Mesenchymal stem cell (in vitro differentiated cells and primary cell): ENCODE results near the gene UBA52.
A peak's percentile ranks its signal among the peaks of the same experiment; 100 is the strongest.

Experiments used
- DNase-seq: peaks from one replicate; pipeline ENCODE4 v3.0.0-alpha.2; 2013
- H2AFZ ChIP-seq: one replicate; pipeline ENCODE4 v1.6.1; 2013; ENCODE audit warnings: low read depth, mild to moderate bottlenecking, control low read depth, inconsistent platforms, low read length, moderate library complexity
- H2AK5ac ChIP-seq: 2 replicates; pipeline ENCODE4 v1.6.1; 2013; ENCODE audit warnings: low read length, moderate library complexity, mild to moderate bottlenecking, inconsistent platforms; ENCODE audit not compliant: severe bottlenecking
- H2BK120ac ChIP-seq: one replicate; pipeline ENCODE4 v1.6.1; 2013; ENCODE audit warnings: low read depth, mild to moderate bottlenecking, inconsistent platforms, low read length, moderate library complexity
- H2BK12ac ChIP-seq, 2 experiments: one replicate each; pipeline ENCODE4 v1.6.1; 2013; ENCODE audit warnings: inconsistent platforms in 2 of 2, low read length in 2 of 2, mild to moderate bottlenecking in 2 of 2, moderate library complexity in 2 of 2, control low read depth in 1 of 2
- H2BK15ac ChIP-seq: one replicate; pipeline ENCODE4 v1.6.1; 2013; ENCODE audit warnings: mild to moderate bottlenecking, low read depth, inconsistent platforms; ENCODE audit not compliant: poor library complexity, severe bottlenecking
- H2BK5ac ChIP-seq: 2 replicates; pipeline ENCODE4 v1.6.1; 2013; ENCODE audit warnings: low read depth, mild to moderate bottlenecking, low read length, control low read depth, inconsistent platforms; ENCODE audit not compliant: poor library complexity, severe bottlenecking
- H3K14ac ChIP-seq, 2 experiments: one replicate each; pipeline ENCODE4 v1.6.1; 2013; ENCODE audit warnings: inconsistent platforms in 2 of 2, low read length in 2 of 2, control low read depth in 1 of 2, mild to moderate bottlenecking in 1 of 2, moderate library complexity in 1 of 2
- H3K18ac ChIP-seq, 2 experiments: one replicate each; pipeline ENCODE4 v1.6.1; 2013; ENCODE audit warnings: inconsistent platforms in 2 of 2, low read length in 2 of 2, control low read depth in 1 of 2, low read depth in 1 of 2, mild to moderate bottlenecking in 1 of 2
- H3K23ac ChIP-seq, 2 experiments: one replicate each; pipeline ENCODE4 v1.6.1; 2013; ENCODE audit warnings: inconsistent platforms in 2 of 2, low read length in 2 of 2, mild to moderate bottlenecking in 2 of 2, moderate library complexity in 2 of 2, control low read depth in 1 of 2
- H3K27ac ChIP-seq: 2 replicates; pipeline ENCODE4 v1.5.1; 2013; ENCODE audit warnings: mild to moderate bottlenecking, moderate library complexity, low read length, control low read depth, inconsistent platforms; ENCODE audit not compliant: poor library complexity, severe bottlenecking
- H3K27me3 ChIP-seq, 2 experiments: 2 replicates each; pipeline versions ENCODE4 v1.6.1 to v1.7.0; 2013; ENCODE audit warnings: low read length in 2 of 2, mild to moderate bottlenecking in 2 of 2, moderate library complexity in 2 of 2, control low read depth in 1 of 2, inconsistent platforms in 1 of 2; ENCODE audit not compliant: control insufficient read depth in 1 of 2, insufficient read depth in 1 of 2
- H3K36me3 ChIP-seq, 2 experiments: 2 replicates each; pipeline versions ENCODE4 v1.6.1 to v1.7.0; 2013; ENCODE audit warnings: low read length in 2 of 2, control low read depth in 1 of 2, inconsistent platforms in 1 of 2, low read depth in 1 of 2, mild to moderate bottlenecking in 1 of 2; ENCODE audit not compliant: insufficient read depth in 2 of 2, control insufficient read depth in 1 of 2
- H3K4ac ChIP-seq, 2 experiments: one replicate each; pipeline ENCODE4 v1.6.1; 2013; ENCODE audit warnings: inconsistent platforms in 2 of 2, low read length in 2 of 2, mild to moderate bottlenecking in 2 of 2, moderate library complexity in 2 of 2, control low read depth in 1 of 2, low read depth in 1 of 2
- H3K4me1 ChIP-seq: 2 replicates; pipeline ENCODE4 v1.6.1; 2013; ENCODE audit warnings: low read depth, low read length, control low read depth; ENCODE audit not compliant: control insufficient read depth, insufficient read depth
- H3K4me2 ChIP-seq: 2 replicates; pipeline ENCODE4 v1.6.1; 2013; ENCODE audit warnings: low read length, mild to moderate bottlenecking, inconsistent platforms; ENCODE audit not compliant: poor library complexity, severe bottlenecking
- H3K4me3 ChIP-seq, 2 experiments: 2 replicates each; pipeline versions ENCODE4 v1.5.1 to v1.7.0; 2013; ENCODE audit warnings: low read length in 2 of 2, mild to moderate bottlenecking in 2 of 2, control low read depth in 1 of 2, low read depth in 1 of 2; ENCODE audit not compliant: insufficient read depth in 1 of 2
- H3K79me1 ChIP-seq: replicated peaks from 2 replicates; pipeline ENCODE4 v1.6.1; 2013; ENCODE audit warnings: mild to moderate bottlenecking, control low read depth, low read length, inconsistent platforms; ENCODE audit not compliant: poor library complexity, severe bottlenecking
- H3K9ac ChIP-seq: 2 replicates; pipeline ENCODE4 v1.7.0; 2013; ENCODE audit warnings: mild to moderate bottlenecking, low read length, moderate library complexity
- H3K9me3 ChIP-seq: 2 replicates; pipeline ENCODE4 v1.7.0; 2013; ENCODE audit warnings: mild to moderate bottlenecking, low read length; ENCODE audit not compliant: control insufficient read depth
- H4K8ac ChIP-seq: one replicate; pipeline ENCODE4 v1.6.1; 2013; ENCODE audit warnings: inconsistent platforms, mild to moderate bottlenecking, low read length, moderate library complexity
- H4K91ac ChIP-seq: one replicate; pipeline ENCODE4 v1.6.1; 2013; ENCODE audit warnings: mild to moderate bottlenecking, low read length, inconsistent platforms
- WGBS: methylation state at CpG from one replicate; pipeline ENCODE4 v1.1.7; 2013; ENCODE audit warnings: mixed read lengths; 5-methylcytosine and 5-hydroxymethylcytosine counted together

The UBA52 gene

GRCh38 chr19:18574691-18575291 lies 3.1 kb downstream of the UBA52 start:
- Histone ChIP-seq H3K23ac (no peak overlapping the region), H2AFZ (no peak overlapping the region), H4K91ac (peak overlapping the region; percentile 14), H3K27me3 (no peaks in the 10 kb centered on the region), H3K4me2 (no peak overlapping the region), H2BK120ac (no peak overlapping the region), H2BK15ac (no peak overlapping the region), H3K36me3 (peaks cover 55 to 56% of the 10 kb centered on the region in 2 experiments), H3K79me1 (peaks cover 15% of the 10 kb centered on the region), H4K8ac (no peak overlapping the region), H3K9ac (no peak overlapping the region), H3K4ac (no peak overlapping the region), H3K4me3 (no peak overlapping the region), H2AK5ac (no peak overlapping the region), H3K14ac (no peak overlapping the region), H3K18ac (peak overlapping the region in 1 of 2 experiments; percentile 55), H3K9me3 (no peaks in the 10 kb centered on the region), H3K4me1 (peaks cover 11% of the 10 kb centered on the region), H3K27ac (no peak overlapping the region), H2BK5ac (no peak overlapping the region), H2BK12ac (no peak overlapping the region)
- 97% methylated on average over 18 of the region's 18 CpGs for WGBS
- DNase-seq, result no peak

GRCh38 chr19:18576383-18576782 lies 4.7 kb downstream of the UBA52 start:
- no peak overlapping the region for H3K18ac ChIP-seq
- H3K4me2 ChIP-seq, result no peak overlapping the region
- peaks cover 15% of the 10 kb centered on the region for H3K79me1 ChIP-seq
- peaks cover 55 to 56% of the 10 kb centered on the region in 2 experiments for H3K36me3 ChIP-seq
- no peak overlapping the region for H2BK15ac ChIP-seq
- no peak overlapping the region for H3K4ac ChIP-seq
- no peak overlapping the region for H4K91ac ChIP-seq
- peaks cover 11% of the 10 kb centered on the region for H3K4me1 ChIP-seq
- WGBS, result over 99% methylated on average over 7 of the region's 8 CpGs
- H2AK5ac ChIP-seq, result no peak overlapping the region
- no peak overlapping the region for H3K27ac ChIP-seq
- H3K9ac ChIP-seq, result no peak overlapping the region
- no peak overlapping the region for H3K4me3 ChIP-seq
- H4K8ac ChIP-seq, result no peak overlapping the region
- H2BK5ac ChIP-seq, result no peak overlapping the region
- no peak overlapping the region for H3K14ac ChIP-seq
- no peaks in the 10 kb centered on the region for H3K9me3 ChIP-seq
- H3K23ac ChIP-seq, result no peak overlapping the region
- H2BK12ac ChIP-seq, result no peak overlapping the region
- no peak overlapping the region for H2BK120ac ChIP-seq
- no peaks in the 10 kb centered on the region for H3K27me3 ChIP-seq
- no peak overlapping the region for H2AFZ ChIP-seq
- DNase-seq, result no peak

GRCh38 chr19:18577365-18577914 lies 5.8 kb downstream of the UBA52 start:
- Histone ChIP-seq H3K4me1 (peaks cover 11% of the 10 kb centered on the region), H3K79me1 (peaks cover 15% of the 10 kb centered on the region), H3K36me3 (peaks cover 55 to 56% of the 10 kb centered on the region in 2 experiments), H2BK12ac (no peak overlapping the region), H4K8ac (no peak overlapping the region), H2BK5ac (no peak overlapping the region), H3K14ac (no peak overlapping the region), H2BK15ac (no peak overlapping the region), H3K9me3 (no peaks in the 10 kb centered on the region), H2AFZ (no peak overlapping the region), H2BK120ac (no peak overlapping the region), H3K4me3 (no peak overlapping the region), H3K27ac (no peak overlapping the region), H3K4ac (no peak overlapping the region), H3K9ac (no peak overlapping the region), H4K91ac (no peak overlapping the region), H3K4me2 (no peak overlapping the region), H3K27me3 (no peaks in the 10 kb centered on the region), H3K23ac (no peak overlapping the region), H2AK5ac (no peak overlapping the region), H3K18ac (no peak overlapping the region)
- WGBS, result 97% methylated on average over 21 of the region's 21 CpGs
- no peak for DNase-seq

- Histone ChIP-seq H2BK12ac (no peak overlapping the region), H2AFZ (no peak overlapping the region), H2AK5ac (no peak overlapping the region), H3K4ac (no peak overlapping the region), H3K23ac (no peak overlapping the region), H2BK120ac (no peak overlapping the region), H3K27me3 (no peaks in the 10 kb centered on the region), H4K91ac (no peak overlapping the region), H2BK5ac (no peak overlapping the region), H3K4me2 (no peak overlapping the region), H3K9ac (no peak overlapping the region), H2BK15ac (no peak overlapping the region), H3K18ac (no peak overlapping the region), H3K4me3 (no peak overlapping the region), H3K27ac (no peak overlapping the region), H3K14ac (no peak overlapping the region), H4K8ac (no peak overlapping the region), H3K36me3 (peaks cover 30 to 32% of the 10 kb centered on the region in 2 experiments), H3K4me1 (no peaks in the 10 kb centered on the region), H3K79me1 (peaks cover 3% of the 10 kb centered on the region), H3K9me3 (no peaks in the 10 kb centered on the region)
- DNase-seq, result no peak
- 83% methylated on average over 7 of the region's 7 CpGs for WGBS
These were observed 8.7 kb downstream of the UBA52 start for GRCh38 chr19:18580311-18580710.
